NOMO-1 treated with DMSO at 0.1 percent for 48 hours (cell line): Measurements from ENCODE around the gene PAXIP1.
"Not testable (repeated sequence)": the region's sequence is repeated elsewhere in the genome, so short reads cannot be mapped to it uniquely, and the experiment has no call there.

Experiments used
- DNase-seq: peaks from one replicate; lab custom pipeline; 2025; ENCODE audit not compliant: unreplicated experiment; lab: John Stamatoyannopoulos, UW

Gene PAXIP1

GRCh38 chr7:154950960-154951359 lies 52.0 kb downstream of the PAXIP1 start:
- DNase-seq: no peak

GRCh38 chr7:154947604-154948003 lies 55.3 kb downstream of the PAXIP1 start:
- no peak for DNase-seq

- no peak for DNase-seq
Measured at GRCh38 chr7:154946166-154946565, 56.8 kb downstream of the PAXIP1 start.

- DNase-seq: no peak
Measured at GRCh38 chr7:154943906-154944305, 59.0 kb downstream of the PAXIP1 start.

GRCh38 chr7:154942691-154943090 lies 60.2 kb downstream of the PAXIP1 start:
- DNase-seq: no peak

GRCh38 chr7:154937837-154938236 lies 65.1 kb downstream of the PAXIP1 start:
- DNase-seq: peak; percentile 1

- DNase-seq: not testable (repeated sequence)
Measured at GRCh38 chr7:154934353-154934952, 68.5 kb downstream of the PAXIP1 start.

- no peak for DNase-seq
Measured at GRCh38 chr7:154931906-154932305, 71.0 kb downstream of the PAXIP1 start.

GRCh38 chr7:154929006-154929726 lies 73.8 kb downstream of the PAXIP1 start:
- DNase-seq: no peak

- DNase-seq: peak; percentile 79
Measured at GRCh38 chr7:154928136-154929005, 74.6 kb downstream of the PAXIP1 start.

GRCh38 chr7:154927624-154928125 lies 75.2 kb downstream of the PAXIP1 start:
- peak; percentile 53 for DNase-seq

- DNase-seq: not testable (repeated sequence)
Measured at GRCh38 chr7:154922472-154922871, 80.5 kb downstream of the PAXIP1 start.

GRCh38 chr7:154919344-154920225 lies 83.3 kb downstream of the PAXIP1 start:
- DNase-seq: no peak

- DNase-seq: no peak
Measured at GRCh38 chr7:154918741-154919140, 84.2 kb downstream of the PAXIP1 start.

- no peak for DNase-seq
Measured at GRCh38 chr7:154918266-154918665, 84.7 kb downstream of the PAXIP1 start.

GRCh38 chr7:154917808-154918160 lies 85.1 kb downstream of the PAXIP1 start:
- DNase-seq: no peak

GRCh38 chr7:154916856-154917807 lies 85.8 kb downstream of the PAXIP1 start:
- DNase-seq: no peak

GRCh38 chr7:154916381-154916780 lies 86.5 kb downstream of the PAXIP1 start:
- DNase-seq: no peak

GRCh38 chr7:154915600-154915999 lies 87.3 kb downstream of the PAXIP1 start:
- no peak for DNase-seq

- no peak for DNase-seq
Measured at GRCh38 chr7:154914996-154915380, 87.9 kb downstream of the PAXIP1 start.
